Measurements from ENCODE around the gene ATR.
"Not testable (repeated sequence)": the region's sequence is repeated elsewhere in the genome, so short reads cannot be mapped to it uniquely, and the experiment has no call there.

The ATR gene

GRCh38 chr3:142447852-142448823 is 130.4 kb downstream of the ATR start, which contains the start of gene XRN1:
Gene XRN1, minus strand, starts transcription at chr3:142448037. Its CDS starts 93 bp downstream, at chr3:142447944.
- peak; percentile 89 for DNase-seq (ENCODE audit: low spot score)

DNA sequence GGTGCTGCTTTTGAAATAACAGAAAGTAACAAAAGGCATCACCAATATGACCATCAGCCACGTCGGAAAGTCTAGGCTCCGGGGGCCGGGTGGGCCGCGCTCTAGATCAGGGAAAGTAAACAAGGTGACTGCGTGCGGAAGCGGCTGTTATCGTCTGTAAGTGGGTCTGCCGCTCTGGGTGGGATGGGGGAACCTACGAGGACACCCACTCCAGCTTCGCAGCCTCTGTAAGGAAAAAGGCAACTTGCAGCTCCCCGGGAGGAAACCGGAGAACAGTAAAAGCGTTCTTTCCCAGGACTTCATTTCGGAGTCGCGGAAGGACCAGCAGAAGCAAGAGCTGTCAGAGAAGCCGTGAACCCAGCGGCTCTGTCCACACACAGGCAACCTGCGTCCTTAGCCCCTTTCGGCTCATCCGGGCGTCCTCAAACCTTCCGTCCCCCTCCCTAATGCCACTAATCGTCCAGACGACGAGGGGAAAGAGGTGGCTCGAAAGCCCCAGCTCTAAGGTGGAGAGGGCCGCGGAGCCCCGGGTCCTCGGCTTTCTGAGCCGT is 131.2 kb downstream of the ATR start:
- peak; percentile 49 for DNase-seq (ENCODE audit: low spot score)

DNA sequence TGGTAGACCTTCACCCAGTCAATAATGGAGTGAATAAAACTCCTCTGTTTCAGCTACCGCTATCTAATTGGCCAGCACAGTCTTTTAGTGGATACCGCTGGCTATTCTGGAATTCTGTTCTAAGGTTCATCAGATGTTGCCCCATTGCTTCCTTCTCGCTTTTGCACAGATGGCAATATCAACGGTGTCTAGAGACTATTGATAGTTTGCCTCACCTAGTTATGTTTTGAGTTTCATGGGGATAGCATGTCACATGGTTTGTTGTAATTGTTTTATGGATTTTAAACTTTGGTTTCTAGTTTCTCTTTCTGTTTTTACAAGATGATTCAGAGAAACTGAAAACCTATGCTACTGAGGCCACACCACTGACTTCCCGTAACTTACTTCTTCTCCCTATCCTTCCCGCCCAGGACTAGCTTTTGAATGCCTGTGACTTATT is 132.7 kb downstream of the ATR start:
- no peak for DNase-seq (ENCODE audit: low spot score)

DNA sequence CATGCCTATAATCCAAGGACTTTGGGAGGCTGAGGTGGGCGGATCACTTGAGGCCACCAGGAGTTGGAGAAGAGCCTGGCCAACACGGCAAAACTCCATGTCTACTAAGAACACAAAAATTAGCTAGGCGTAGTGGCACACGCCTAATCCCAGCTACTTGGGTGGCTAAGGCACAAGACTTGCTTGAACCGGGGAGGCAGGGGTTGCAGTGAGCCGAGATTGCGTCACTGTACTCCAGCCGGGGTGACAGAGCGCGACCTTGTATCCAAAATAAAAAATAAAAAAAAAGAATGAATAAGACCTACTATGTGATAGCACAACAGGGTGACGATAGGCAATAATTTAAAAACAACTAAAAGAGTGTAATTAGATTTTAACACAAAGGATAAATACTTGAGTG is 134.2 kb downstream of the ATR start:
- no peak for DNase-seq (ENCODE audit: low spot score)

DNA sequence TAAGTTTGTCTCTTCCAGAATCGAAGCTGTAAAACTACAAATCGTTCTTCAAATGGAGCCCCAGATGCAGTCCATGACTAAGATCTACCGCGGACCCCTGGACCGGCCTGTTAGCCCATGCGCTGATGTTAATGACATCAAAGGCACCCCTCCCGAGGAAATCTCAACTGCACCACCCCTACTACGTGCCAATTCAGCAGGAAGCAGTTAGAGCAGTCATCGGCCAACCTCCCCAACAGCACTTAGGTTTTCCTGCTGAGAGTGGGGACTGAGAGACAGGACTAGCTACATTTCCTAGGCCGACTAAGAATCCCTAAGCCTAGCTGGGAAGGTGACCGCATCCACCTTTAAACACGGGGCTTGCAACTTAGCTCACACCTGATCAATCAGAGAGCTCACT is 135.5 kb downstream of the ATR start:
- not testable (repeated sequence) for DNase-seq (ENCODE audit: low spot score)

DNA sequence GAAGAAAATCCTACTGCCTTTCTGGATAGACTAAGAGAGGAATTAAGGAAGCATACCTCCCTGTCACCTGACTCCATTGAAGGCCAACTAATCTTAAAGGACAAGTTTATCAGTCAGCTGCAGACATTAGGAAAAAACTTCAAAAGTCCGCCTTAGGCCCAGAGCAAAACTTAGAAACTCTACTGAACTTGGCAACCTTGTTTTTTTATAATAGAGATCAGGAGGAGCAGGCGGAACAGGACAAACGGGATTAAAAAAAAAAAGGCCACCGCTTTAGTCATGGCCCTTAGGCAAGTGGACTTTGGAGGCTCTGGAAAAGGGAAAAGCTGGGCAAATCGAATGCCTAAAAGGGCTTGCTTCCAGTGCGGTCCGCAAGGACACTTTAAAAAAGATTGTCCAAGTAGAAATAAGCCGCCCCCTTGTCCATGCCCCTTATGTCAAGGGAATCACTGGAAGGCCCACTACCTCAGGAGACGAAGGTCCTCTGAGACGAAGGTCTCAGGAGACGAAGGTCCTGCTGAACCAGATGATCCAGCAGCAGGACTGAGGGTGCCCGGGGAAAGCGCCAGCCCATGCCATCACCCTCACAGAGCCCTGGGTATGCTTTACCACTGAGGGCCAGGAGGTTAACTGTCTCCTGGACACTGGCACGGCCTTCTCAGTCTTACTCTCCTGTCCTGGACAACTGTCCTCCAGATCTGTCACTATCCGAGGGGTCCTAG is 138.9 kb downstream of the ATR start:
- not testable (repeated sequence) for DNase-seq (ENCODE audit: low spot score)

- DNase-seq (ENCODE audit: low spot score), result not testable (repeated sequence)
Measured at GRCh38 chr3:142438096-142438495, 140.4 kb downstream of the ATR start.

- DNase-seq (ENCODE audit: low spot score), result no peak
Measured at GRCh38 chr3:142436951-142437585, 141.5 kb downstream of the ATR start.

DNA sequence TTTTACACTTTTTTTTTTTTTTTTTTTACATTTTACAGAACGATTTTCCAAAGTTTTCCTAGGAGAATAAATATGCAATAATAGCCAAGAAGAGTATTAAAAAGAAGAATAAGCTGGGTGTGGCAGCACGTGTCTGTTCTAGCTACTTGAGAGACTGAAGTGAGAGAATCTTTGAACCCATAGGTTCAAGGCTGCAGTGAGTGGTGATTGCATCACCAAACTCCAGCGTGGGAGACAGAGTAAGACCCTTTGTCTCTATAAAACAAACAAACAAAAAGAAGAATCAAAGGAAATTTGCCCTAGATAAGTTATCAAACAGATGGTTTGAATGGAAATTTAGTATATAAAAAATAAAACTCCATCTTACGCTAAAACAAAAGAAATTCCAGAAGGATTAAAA is 144.0 kb downstream of the ATR start:
- no peak for DNase-seq (ENCODE audit: low spot score)

GRCh38 chr3:142433110-142433509 is 145.4 kb downstream of the ATR start:
- DNase-seq (ENCODE audit: low spot score), result no peak

DNA sequence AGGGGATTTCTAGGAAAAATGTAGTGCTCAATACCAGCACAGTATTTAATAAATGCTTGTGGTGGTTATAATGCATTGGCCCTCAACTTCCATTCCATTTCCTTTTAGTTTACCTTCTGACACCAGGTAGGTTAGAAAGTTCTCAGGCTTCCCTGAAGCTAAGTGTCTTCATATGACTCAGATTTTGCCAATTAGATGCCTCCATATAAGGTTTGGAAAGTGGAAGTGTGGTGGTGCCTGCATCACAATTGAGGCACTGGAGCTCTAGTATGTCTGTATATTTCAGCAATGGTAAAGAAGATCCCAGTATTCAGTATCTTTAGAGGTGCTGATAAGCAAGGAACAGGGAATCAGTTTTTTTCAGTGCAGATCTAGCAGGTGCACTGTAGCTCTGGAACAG is 149.0 kb downstream of the ATR start:
- DNase-seq (ENCODE audit: low spot score), result peak; percentile 27

GRCh38 chr3:142424754-142425153 is 153.8 kb downstream of the ATR start:
- no peak for DNase-seq (ENCODE audit: low spot score)

DNA sequence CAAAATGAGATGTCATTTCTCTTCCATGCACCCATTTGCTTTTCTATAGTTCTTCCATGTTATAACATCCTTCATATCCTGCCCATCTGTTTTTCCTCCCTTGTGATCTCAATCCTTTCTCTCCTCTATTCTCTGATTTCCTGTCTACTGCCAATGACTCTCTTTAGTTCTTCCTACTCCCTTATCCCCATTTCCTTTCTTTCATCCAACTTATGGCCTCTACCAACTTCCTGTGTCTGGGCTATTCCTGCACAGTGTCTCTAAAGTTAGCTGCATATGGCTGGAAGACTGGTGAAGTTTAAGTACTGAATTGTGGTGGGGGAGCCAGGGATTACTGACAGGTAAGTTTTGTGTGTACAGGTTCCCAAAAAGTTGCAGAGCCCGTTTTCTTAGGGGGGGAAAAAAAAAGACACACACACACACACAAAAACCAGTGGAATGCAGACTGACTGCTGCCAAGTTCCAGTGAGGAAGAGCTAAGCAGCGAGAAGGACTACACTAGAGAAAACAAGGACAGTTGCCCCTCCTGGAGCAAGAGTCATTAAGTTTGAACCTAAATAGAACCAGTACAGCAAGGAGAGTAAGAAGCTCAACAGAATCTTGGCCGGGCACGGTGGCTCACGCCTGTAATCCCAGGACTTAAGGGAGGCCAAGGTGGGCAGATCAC is 159.5 kb downstream of the ATR start:
- DNase-seq (ENCODE audit: low spot score), result no peak

DNA sequence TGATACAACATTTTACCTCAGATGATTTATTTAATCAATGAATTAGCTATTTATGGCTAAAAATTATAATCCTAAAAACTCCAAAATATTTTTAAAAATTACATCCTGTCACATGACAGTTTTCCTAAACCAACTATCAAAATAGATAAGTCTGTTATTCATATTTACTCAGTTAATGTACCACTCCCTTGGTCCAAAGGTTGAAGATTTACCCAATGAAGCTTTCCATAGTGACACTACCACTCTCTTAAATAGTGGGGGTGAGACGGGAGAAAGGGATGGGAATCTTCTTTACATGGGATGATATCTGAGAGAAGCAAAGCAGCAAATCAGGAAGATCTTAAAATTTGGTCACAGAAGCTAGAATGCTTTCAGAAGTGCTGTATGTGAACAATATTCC is 161.2 kb downstream of the ATR start:
- no peak for DNase-seq (ENCODE audit: low spot score)

GRCh38 chr3:142400537-142400936 is 178.0 kb downstream of the ATR start:
- DNase-seq (ENCODE audit: low spot score), result not testable (repeated sequence)
